Measurements from ENCODE around the gene BIN2.
"Not testable (repeated sequence)": the region's sequence is repeated elsewhere in the genome, so short reads cannot be mapped to it uniquely, and the experiment has no call there.

BIN2 gene

GRCh38 chr12:51307655-51308593 lies 16.1 kb downstream of the BIN2 start:
- DNase-seq: no peak

GRCh38 chr12:51306507-51306906 lies 17.5 kb downstream of the BIN2 start:
- no peak for DNase-seq

- DNase-seq: not testable (repeated sequence)
These were observed 23.2 kb downstream of the BIN2 start for GRCh38 chr12:51300768-51301167.

GRCh38 chr12:51295651-51296050 lies 28.3 kb downstream of the BIN2 start:
- DNase-seq: no peak

GRCh38 chr12:51294097-51294496 lies 29.9 kb downstream of the BIN2 start:
- DNase-seq: not testable (repeated sequence)

- DNase-seq: no peak
These were observed 30.3 kb downstream of the BIN2 start for GRCh38 chr12:51293696-51294095.

- DNase-seq: not testable (repeated sequence)
These were observed 32.1 kb downstream of the BIN2 start for GRCh38 chr12:51291603-51292513.

- no peak for DNase-seq
These were observed 38.1 kb downstream of the BIN2 start for GRCh38 chr12:51285843-51286242.

- DNase-seq: no peak
These were observed 42.6 kb downstream of the BIN2 start for GRCh38 chr12:51281202-51281924.

- no peak for DNase-seq
These were observed 48.9 kb downstream of the BIN2 start for GRCh38 chr12:51275088-51275487.

GRCh38 chr12:51272810-51273209 lies 51.2 kb downstream of the BIN2 start:
- DNase-seq: not testable (repeated sequence)

- no peak for DNase-seq
These were observed 52.9 kb downstream of the BIN2 start for GRCh38 chr12:51270951-51271518.

- DNase-seq: peak; percentile 80
These were observed 53.7 kb downstream of the BIN2 start, which contains the start of gene SMAGP for GRCh38 chr12:51270067-51270950. TSS of gene SMAGP (minus strand) at chr12:51270415. CDS start at chr12:51269278, 1,137 bp downstream.

- DNase-seq: peak; percentile 54
These were observed 54.6 kb downstream of the BIN2 start for GRCh38 chr12:51269174-51270066.

- no peak for DNase-seq
These were observed 59.0 kb downstream of the BIN2 start for GRCh38 chr12:51265024-51265423.

GRCh38 chr12:51264297-51264696 lies 59.7 kb downstream of the BIN2 start:
- DNase-seq: no peak

- no peak for DNase-seq
These were observed 60.6 kb downstream of the BIN2 start for GRCh38 chr12:51263341-51263740.

GRCh38 chr12:51262758-51263177 lies 61.2 kb downstream of the BIN2 start:
- DNase-seq: peak; percentile 10

GRCh38 chr12:51259600-51259999 lies 64.4 kb downstream of the BIN2 start:
- DNase-seq: not testable (repeated sequence)

- DNase-seq: no peak
These were observed 69.4 kb downstream of the BIN2 start for GRCh38 chr12:51254536-51254935.

All from eye (tissue), 1 donor.